ENCODE results near the gene SEC61A1.

SEC61A1 gene

DNA sequence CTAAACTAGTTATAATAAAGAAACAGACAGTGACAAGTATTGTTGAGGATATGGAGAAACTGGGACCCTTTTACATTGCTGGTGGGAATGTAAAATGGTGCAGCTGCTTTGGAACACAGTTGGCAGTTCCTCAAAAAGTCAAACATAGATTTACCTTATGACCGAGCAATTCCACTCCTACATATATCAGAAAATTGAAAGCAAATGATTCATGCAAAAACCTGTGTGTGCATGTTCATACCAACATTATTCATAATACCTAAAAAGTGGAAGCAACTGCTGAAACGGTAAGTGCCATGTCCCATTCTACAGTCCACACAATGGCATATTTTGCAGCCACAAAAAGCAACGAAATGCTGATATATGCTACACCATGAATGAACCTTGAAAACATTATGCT lies 12.2 kb upstream of the SEC61A1 start:
- Histone ChIP-seq H3K4me1 (ENCODE audit: insufficient read depth, low read length, severe bottlenecking) (no peaks in the 10 kb centered on the region), H3K9ac (ENCODE audit: low read length) (no peak overlapping the region), H3K4me3 (ENCODE audit: low read depth, low read length, poor library complexity, severe bottlenecking) (no peak overlapping the region), H4K20me1 (ENCODE audit: insufficient read depth, low read length) (no peaks in the 10 kb centered on the region), H3K4me2 (ENCODE audit: low read length) (no peak overlapping the region), H3K27ac (ENCODE audit: low read depth, low read length, poor library complexity, severe bottlenecking) (no peak overlapping the region), H3K9me2 (ENCODE audit: low read depth, low read length) (no peaks in the 10 kb centered on the region), H3F3A (ENCODE audit: insufficient read depth, low read length) (no peaks in the 10 kb centered on the region), H3K9me3 (ENCODE audit: low read length) (no peaks in the 10 kb centered on the region), H2AFZ (ENCODE audit: low read length) (no peak overlapping the region), H3K79me2 (ENCODE audit: insufficient read depth, low read length) (no peaks in the 10 kb centered on the region), H3K27me3 (ENCODE audit: insufficient read depth, low read length) (no peaks in the 10 kb centered on the region; the same call in 1 of the 2 replicates), H3K36me3 (ENCODE audit: insufficient read depth, low read length) (no peaks in the 10 kb centered on the region)
- TF ChIP-seq EZH2 (IDR thresholded peaks at IDR 0.05; ENCODE audit: borderline replicate concordance, low read length) (no peak), CTCF (IDR thresholded peaks at IDR 0.05; ENCODE audit: low read length) (no peak)

GRCh38 chr3:128040660-128041059 lies 11.6 kb upstream of the SEC61A1 start:
- Histone ChIP-seq H3K4me2 (ENCODE audit: low read length) (no peak overlapping the region), H2AFZ (ENCODE audit: low read length) (no peak overlapping the region)

DNA sequence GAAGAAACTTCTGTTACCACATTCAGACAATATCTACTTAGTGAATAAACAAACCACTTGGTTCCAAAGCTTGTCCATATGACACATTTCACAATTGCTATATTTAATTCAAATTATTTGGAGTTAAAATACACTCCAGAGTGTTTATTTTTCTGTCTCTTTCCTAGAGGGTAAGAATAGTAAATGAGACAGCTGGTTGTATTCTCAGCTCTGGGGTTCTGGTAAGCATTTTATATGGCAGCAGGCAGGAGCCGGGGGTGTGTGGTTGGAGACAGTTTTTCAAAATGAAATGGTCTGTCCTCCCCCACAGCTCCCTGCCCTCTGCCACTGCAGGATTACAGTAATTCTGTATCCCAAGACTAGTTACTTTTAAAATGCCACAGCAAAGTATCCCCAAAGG lies 10.9 kb upstream of the SEC61A1 start:
- Histone ChIP-seq H3F3A (ENCODE audit: insufficient read depth, low read length) (no peaks in the 10 kb centered on the region), H3K27ac (ENCODE audit: low read depth, low read length, poor library complexity, severe bottlenecking) (no peak overlapping the region), H3K4me1 (ENCODE audit: insufficient read depth, low read length, severe bottlenecking) (no peaks in the 10 kb centered on the region), H3K9me3 (ENCODE audit: low read length) (no peaks in the 10 kb centered on the region), H3K9ac (ENCODE audit: low read length) (no peak overlapping the region), H3K79me2 (ENCODE audit: insufficient read depth, low read length) (no peaks in the 10 kb centered on the region), H3K4me2 (ENCODE audit: low read length) (no peak overlapping the region), H3K9me2 (ENCODE audit: low read depth, low read length) (no peaks in the 10 kb centered on the region), H3K4me3 (ENCODE audit: low read depth, low read length, poor library complexity, severe bottlenecking) (no peak overlapping the region), H3K36me3 (ENCODE audit: insufficient read depth, low read length) (no peaks in the 10 kb centered on the region), H2AFZ (ENCODE audit: low read length) (no peak overlapping the region), H4K20me1 (ENCODE audit: insufficient read depth, low read length) (no peaks in the 10 kb centered on the region), H3K27me3 (ENCODE audit: insufficient read depth, low read length) (no peaks in the 10 kb centered on the region; the same call in 1 of the 2 replicates)
- TF ChIP-seq CTCF (IDR thresholded peaks at IDR 0.05; ENCODE audit: low read length) (no peak), EZH2 (IDR thresholded peaks at IDR 0.05; ENCODE audit: borderline replicate concordance, low read length) (no peak)

More at GRCh38 chr3:128040660-128041059, 11.6 kb upstream of the SEC61A1 start:
- Histone ChIP-seq H3K9me2 (ENCODE audit: low read depth, low read length) (no peaks in the 10 kb centered on the region), H3K79me2 (ENCODE audit: insufficient read depth, low read length) (no peaks in the 10 kb centered on the region), H3K27ac (ENCODE audit: low read depth, low read length, poor library complexity, severe bottlenecking) (no peak overlapping the region), H3K36me3 (ENCODE audit: insufficient read depth, low read length) (no peaks in the 10 kb centered on the region), H3K27me3 (ENCODE audit: insufficient read depth, low read length) (no peaks in the 10 kb centered on the region; the same call in 1 of the 2 replicates), H3F3A (ENCODE audit: insufficient read depth, low read length) (no peaks in the 10 kb centered on the region), H3K9me3 (ENCODE audit: low read length) (no peaks in the 10 kb centered on the region), H3K4me1 (ENCODE audit: insufficient read depth, low read length, severe bottlenecking) (no peaks in the 10 kb centered on the region), H3K4me3 (ENCODE audit: low read depth, low read length, poor library complexity, severe bottlenecking) (no peak overlapping the region), H3K9ac (ENCODE audit: low read length) (no peak overlapping the region), H4K20me1 (ENCODE audit: insufficient read depth, low read length) (no peaks in the 10 kb centered on the region)
- TF ChIP-seq CTCF (IDR thresholded peaks at IDR 0.05; ENCODE audit: low read length) (no peak), EZH2 (IDR thresholded peaks at IDR 0.05; ENCODE audit: borderline replicate concordance, low read length) (no peak)
